ENCODE measurements around the gene EYS.

- TF ChIP-seq CTCF (IDR thresholded peaks at IDR 0.05; ENCODE audit: low read depth, low read length) (no peak), POLR2A (IDR thresholded peaks at IDR 0.05; ENCODE audit: extremely low read depth, insufficient read length) (no peak)
These were observed 1224.4 kb downstream of the EYS start for GRCh38 chr6:64482631-64483030.
